K562 treated with DMSO at 1 percent for 12 hours (cell line): ENCODE measurements around the gene DEFB112. TPM values are rescaled to one million over a fixed set of nuclear protein-coding genes. Genes with fewer than 3 reads are reported as not detected.

Experiments used
- total RNA-seq: library from RNA; unstranded; fragments of 300-600 nt; gene quantifications from 2 replicates; pipeline ENCODE4 v1.2.3, GENCODE V29; 2022; ENCODE audit not compliant: insufficient read depth

DEFB112 gene, protein sequence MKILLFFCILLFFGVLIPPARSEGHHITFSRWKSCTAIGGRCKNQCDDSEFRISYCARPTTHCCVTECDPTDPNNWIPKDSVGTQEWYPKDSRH
- not detected in 2 replicates for total RNA-seq

DNA sequence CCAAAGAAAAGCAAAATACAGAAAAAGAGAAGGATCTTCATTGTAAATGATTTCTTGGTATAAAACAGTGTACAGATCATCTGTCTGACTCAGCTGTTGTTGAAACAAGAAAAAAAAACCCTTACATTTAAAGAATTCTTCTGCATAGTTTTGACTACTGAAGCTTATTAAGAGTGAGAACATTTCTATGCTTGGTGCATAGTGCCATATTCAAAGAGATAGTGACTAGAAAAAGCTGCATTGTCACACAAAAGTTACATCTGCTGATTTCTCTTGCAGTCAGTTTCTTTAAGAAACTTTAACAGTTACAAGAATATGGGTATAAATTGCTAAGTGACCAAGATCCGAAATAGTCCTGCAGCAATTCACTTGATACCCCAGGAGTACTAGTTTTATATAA is at the start of gene DEFB112:
Gene DEFB112 (minus strand): TSS at position 101 of the 400 bp plus-strand sequence. CDS start 60 bp downstream, at position 41.

DNA sequence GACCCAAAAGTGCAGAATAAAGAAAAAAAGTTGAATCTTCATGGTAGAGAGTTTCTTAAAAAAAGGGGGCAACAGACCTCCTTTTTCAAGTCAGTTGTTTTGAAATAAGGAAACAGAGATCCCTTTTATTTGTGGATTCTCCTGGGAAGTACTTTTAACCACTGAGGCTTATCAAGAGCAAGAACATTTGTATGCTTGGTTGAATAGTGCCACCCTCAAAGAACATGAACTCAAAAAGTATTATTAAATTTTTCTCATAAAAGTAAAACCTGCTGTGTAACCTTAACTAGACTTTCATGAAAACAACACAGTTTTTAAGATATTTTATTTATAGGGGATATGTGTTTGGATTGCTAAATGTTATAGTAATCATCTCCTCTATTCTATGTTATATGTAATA is 27.8 kb downstream of the DEFB112 start, which contains the start of gene DEFB110:
Gene DEFB110 (minus strand): TSS at position 101 of the 400 bp plus-strand sequence. CDS start 59 bp downstream, at position 42.

Other genes starting within 250 kb of the DEFB112 start
- gene CRISP1, start 183.4 kb downstream of the DEFB112 start, total RNA-seq: not detected in 2 replicates
- gene DEFB114, start 85.8 kb downstream of the DEFB112 start, total RNA-seq: not detected in 2 replicates
- gene DEFB113, start 80.3 kb downstream of the DEFB112 start, total RNA-seq: not detected in 2 replicates
- not detected in 2 replicates for gene DEFB110, start 27.9 kb downstream of the DEFB112 start, total RNA-seq